Activated CD4-positive, alpha-beta T cell treated with anti-CD3 and anti-CD28 coated beads, Interleukin-2, amount 10 ng/mL, durations not matched to agents 7 days and 5 days (primary cell): Measurements from ENCODE around the gene KCNE1. TPM values are rescaled to one million over a fixed set of nuclear protein-coding genes. Genes with fewer than 3 reads are reported as not detected.

Experiments
- CTCF ChIA-PET: fragments of 350-600 bp; sonication (Branson Sonifier 250); formaldehyde crosslinking; loops from one replicate; lab custom pipeline; 2021; ENCODE audit warnings: antibody characterized with exemption; lab: Charles Lee
- POLR2A ChIA-PET: fragments of 350-600 bp; sonication (Branson Sonifier 250); formaldehyde crosslinking; loops from one replicate; lab custom pipeline; 2021; ENCODE audit warnings: antibody characterized with exemption; lab: Charles Lee
- DNase-seq: peaks from one replicate; pipeline ENCODE4 v3.0.0-alpha.2; 2020
- H3K27ac Mint-ChIP-seq: one replicate; pipeline ENCODE4 v1.8.0; 2021; ENCODE audit warnings: mild to moderate bottlenecking, moderate library complexity, mixed read lengths
- H3K27me3 Mint-ChIP-seq: one replicate; pipeline ENCODE4 v1.8.0; 2021; ENCODE audit warnings: mixed read lengths
- H3K36me3 Mint-ChIP-seq: one replicate; pipeline ENCODE4 v1.8.0; 2021; ENCODE audit warnings: low read depth, mixed read lengths
- H3K4me1 Mint-ChIP-seq: one replicate; pipeline ENCODE4 v1.8.0; 2021; ENCODE audit warnings: mixed read lengths
- H3K4me3 Mint-ChIP-seq: one replicate; pipeline ENCODE4 v1.8.0; 2021; ENCODE audit warnings: mild to moderate bottlenecking, moderate library complexity, mixed read lengths
- H3K9me3 Mint-ChIP-seq: one replicate; pipeline ENCODE4 v1.8.0; 2021; ENCODE audit warnings: mixed read lengths
- total RNA-seq, 2 experiments: library from RNA; stranded (reverse); gene quantifications; one replicate each; pipeline ENCODE4 v1.2.3, GENCODE V29; 2021

KCNE1 gene
- total RNA-seq, 2 experiments from 2014 or later = 0.19 to 0.27 TPM

DNA sequence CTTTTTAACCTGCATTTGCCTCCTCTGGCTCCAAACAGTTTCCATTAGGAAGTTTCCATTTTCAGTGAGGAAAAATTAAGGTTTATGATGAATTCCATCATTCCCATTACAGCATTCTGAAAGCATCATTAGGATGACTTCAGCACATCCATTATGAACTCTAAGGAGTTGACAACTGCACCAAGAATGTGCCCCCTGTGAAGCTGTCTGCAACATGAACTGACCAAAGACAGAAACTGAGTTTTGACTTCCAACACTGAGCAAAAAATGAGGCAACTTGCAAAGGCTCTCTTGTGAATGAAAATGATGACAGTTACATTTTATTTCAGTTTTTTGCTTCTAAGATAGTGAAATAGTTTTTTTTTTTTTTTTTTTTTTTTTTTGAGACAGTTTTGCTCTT lies 18.3 kb upstream of the KCNE1 start:
- CTCF ChIA-PET = no interaction called here
- Mint-ChIP-seq H3K9me3 (no peaks in the 10 kb centered on the region), H3K36me3 (no peaks in the 10 kb centered on the region), H3K4me1 (peaks cover 9% of the 10 kb centered on the region), H3K27ac (no peak overlapping the region), H3K27me3 (no peaks in the 10 kb centered on the region), H3K4me3 (no peak overlapping the region)
- POLR2A ChIA-PET = no interaction called here
- no peak for DNase-seq

DNA sequence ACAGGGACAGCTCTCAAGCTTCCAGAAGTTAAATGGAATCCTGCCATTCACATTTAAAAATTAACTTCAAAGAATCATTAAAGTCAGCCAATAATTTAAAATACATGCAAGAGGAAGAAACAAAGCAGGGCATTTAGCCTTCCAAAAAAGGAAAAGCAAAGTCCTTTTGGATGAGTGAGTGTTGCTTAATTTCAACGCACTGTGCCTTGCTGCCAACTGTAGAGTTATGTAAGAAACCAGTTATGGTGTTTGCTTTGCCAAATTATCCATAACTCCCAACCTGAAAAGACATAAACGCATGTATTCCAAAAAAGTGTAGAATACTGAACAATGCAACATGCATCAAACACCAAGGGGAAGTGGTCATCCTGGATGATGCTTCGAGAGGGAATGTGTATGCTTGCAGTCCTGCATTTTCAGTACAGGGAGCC lies 16.1 kb upstream of the KCNE1 start:
- Mint-ChIP-seq H3K4me3 (no peak overlapping the region), H3K27ac (no peak overlapping the region), H3K27me3 (no peaks in the 10 kb centered on the region), H3K36me3 (no peaks in the 10 kb centered on the region), H3K4me1 (peaks cover 9% of the 10 kb centered on the region), H3K9me3 (no peaks in the 10 kb centered on the region)
- CTCF ChIA-PET = no interaction called here
- POLR2A ChIA-PET = no interaction called here
- DNase-seq = no peak

- Mint-ChIP-seq H3K9me3 (no peaks in the 10 kb centered on the region), H3K36me3 (no peaks in the 10 kb centered on the region), H3K4me1 (peaks cover 9% of the 10 kb centered on the region), H3K27me3 (no peaks in the 10 kb centered on the region), H3K4me3 (peak overlapping the region; percentile 37), H3K27ac (peak overlapping the region; percentile 60)
- DNase-seq = no peak
- POLR2A ChIA-PET = interaction anchor here (0.6 kb wide), 1 partner anchor 28 kb away, joined by 3 read pairs; no protein-coding TSS in a partner anchor
- CTCF ChIA-PET = interaction anchor here (2.5 kb wide), 1 partner anchor 11 kb away, joined by 9 read pairs; no protein-coding TSS in a partner anchor
These were observed 14.7 kb upstream of the KCNE1 start for GRCh38 chr21:34526618-34527290.

GRCh38 chr21:34526241-34526617 lies 14.2 kb upstream of the KCNE1 start:
- CTCF ChIA-PET = interaction anchor here (0.5 to 2.5 kb wide), 2 partner anchors 11 to 1449 kb away, joined by 3 to 9 read pairs; no protein-coding TSS in a partner anchor
- peak overlapping the region; percentile 60 for H3K27ac Mint-ChIP-seq
- H3K9me3 Mint-ChIP-seq = no peaks in the 10 kb centered on the region
- POLR2A ChIA-PET = interaction anchor here (0.6 kb wide), 1 partner anchor 28 kb away, joined by 3 read pairs; no protein-coding TSS in a partner anchor
- DNase-seq = no peak
- H3K36me3 Mint-ChIP-seq = peaks cover 2% of the 10 kb centered on the region
- peak overlapping the region; percentile 37 for H3K4me3 Mint-ChIP-seq
- no peaks in the 10 kb centered on the region for H3K27me3 Mint-ChIP-seq
- H3K4me1 Mint-ChIP-seq = peaks cover 9% of the 10 kb centered on the region

GRCh38 chr21:34524646-34525601 lies 12.9 kb upstream of the KCNE1 start:
- peaks cover 2% of the 10 kb centered on the region for H3K36me3 Mint-ChIP-seq
- ChIA-PET CTCF (interaction anchor here (0.7 to 2.5 kb wide), 2 partner anchors 10 to 14 kb away, joined by 3 to 9 read pairs; no protein-coding TSS in a partner anchor), POLR2A (no interaction called here)
- no peak for DNase-seq
- no peak overlapping the region for H3K27ac Mint-ChIP-seq
- peaks cover 9% of the 10 kb centered on the region for H3K4me1 Mint-ChIP-seq
- H3K4me3 Mint-ChIP-seq = no peak overlapping the region
- H3K9me3 Mint-ChIP-seq = no peaks in the 10 kb centered on the region
- no peaks in the 10 kb centered on the region for H3K27me3 Mint-ChIP-seq

- ChIA-PET POLR2A (no interaction called here), CTCF (interaction anchor here (0.6 to 1.8 kb wide), 9 partner anchors 8 to 1647 kb away, joined by 3 to 5 read pairs (median 3); no protein-coding TSS in a partner anchor)
- no peak for DNase-seq
These were observed 11.1 kb upstream of the KCNE1 start for GRCh38 chr21:34523019-34523555.

DNA sequence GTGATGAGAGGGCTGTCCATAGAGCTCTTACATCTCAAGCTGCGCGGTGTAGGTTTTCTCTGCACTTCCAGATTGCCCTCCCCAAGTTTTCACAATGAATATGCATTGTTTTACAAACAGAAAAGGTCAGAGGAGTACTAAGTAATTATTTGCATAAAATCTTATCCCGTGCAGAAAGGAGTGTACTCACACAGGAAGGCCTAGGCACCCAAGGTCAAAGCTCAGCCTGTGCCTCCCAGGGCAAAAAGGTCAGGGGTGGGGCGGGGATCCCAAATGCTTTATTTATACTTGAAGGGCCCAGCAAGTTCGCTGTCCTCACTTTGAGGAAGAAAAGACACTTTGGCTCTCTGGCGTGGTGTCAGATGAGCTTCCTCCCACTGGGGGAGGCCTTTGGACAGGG lies 10.3 kb upstream of the KCNE1 start:
- no peak for DNase-seq
- H3K4me3 Mint-ChIP-seq = no peak overlapping the region
- peaks cover 18% of the 10 kb centered on the region for H3K4me1 Mint-ChIP-seq
- no peaks in the 10 kb centered on the region for H3K27me3 Mint-ChIP-seq
- CTCF ChIA-PET = interaction anchor here (0.5 to 1.8 kb wide), 5 partner anchors 8 to 840 kb away, joined by 3 to 5 read pairs (median 3); no protein-coding TSS in a partner anchor
- no peaks in the 10 kb centered on the region for H3K9me3 Mint-ChIP-seq
- H3K27ac Mint-ChIP-seq = no peak overlapping the region
- H3K36me3 Mint-ChIP-seq = peaks cover 2% of the 10 kb centered on the region
- POLR2A ChIA-PET = no interaction called here

More at GRCh38 chr21:34523019-34523555, 11.1 kb upstream of the KCNE1 start:
- no peak overlapping the region for H3K27ac Mint-ChIP-seq
- peaks cover 10% of the 10 kb centered on the region for H3K4me1 Mint-ChIP-seq
- peaks cover 2% of the 10 kb centered on the region for H3K36me3 Mint-ChIP-seq
- H3K27me3 Mint-ChIP-seq = no peaks in the 10 kb centered on the region
- no peaks in the 10 kb centered on the region for H3K9me3 Mint-ChIP-seq
- H3K4me3 Mint-ChIP-seq = no peak overlapping the region

GRCh38 chr21:34521561-34521960 lies 9.6 kb upstream of the KCNE1 start:
- Mint-ChIP-seq H3K36me3 (peaks cover 2% of the 10 kb centered on the region), H3K27ac (no peak overlapping the region), H3K9me3 (no peaks in the 10 kb centered on the region), H3K4me1 (peaks cover 19% of the 10 kb centered on the region), H3K27me3 (no peaks in the 10 kb centered on the region), H3K4me3 (no peak overlapping the region)
- CTCF ChIA-PET = interaction anchor here (0.5 to 1.8 kb wide), 3 partner anchors 11 to 839 kb away, joined by 3 to 4 read pairs (median 3); no protein-coding TSS in a partner anchor
- POLR2A ChIA-PET = no interaction called here
- DNase-seq = no peak

DNA sequence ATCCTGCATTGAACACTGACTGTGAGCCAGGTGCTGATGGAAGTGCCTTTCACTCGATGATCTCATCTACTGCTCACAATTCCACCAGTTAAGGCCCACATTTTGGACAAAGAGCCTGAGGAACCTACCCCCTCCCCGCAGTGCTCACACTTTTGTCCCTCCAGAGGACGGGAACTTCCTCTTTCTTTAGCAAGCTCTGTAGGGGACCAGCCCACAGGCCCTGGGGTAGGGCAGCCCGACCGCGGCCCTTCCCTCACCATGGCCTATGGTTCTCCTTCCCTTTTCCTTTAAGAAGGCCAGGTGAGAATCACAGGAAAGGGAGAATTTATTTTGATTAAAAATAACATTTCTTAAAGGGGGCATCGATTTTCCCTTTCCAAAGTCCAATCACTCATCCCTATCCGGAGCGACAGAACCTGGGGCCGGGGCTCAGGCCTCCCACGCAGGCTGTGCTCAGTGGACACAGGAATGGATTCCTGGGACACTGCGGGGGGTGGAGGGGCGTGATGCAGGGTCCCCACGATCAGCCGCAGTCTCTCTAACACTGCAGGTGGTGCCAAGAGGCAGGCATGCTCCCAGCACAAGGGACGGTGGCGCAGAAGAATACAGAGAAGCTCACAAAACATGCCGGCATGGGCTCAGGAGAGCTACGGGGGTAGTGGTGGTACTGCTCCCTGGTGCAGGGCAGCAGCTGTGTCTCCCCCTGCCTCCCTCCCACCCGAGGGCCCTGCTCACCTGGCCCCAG lies 8.9 kb upstream of the KCNE1 start:
- no peak overlapping the region for H3K27ac Mint-ChIP-seq
- ChIA-PET POLR2A (no interaction called here), CTCF (interaction anchor here (2.0 kb wide), 1 partner anchor 22 kb away, joined by 4 read pairs; no protein-coding TSS in a partner anchor)
- H3K9me3 Mint-ChIP-seq = no peaks in the 10 kb centered on the region
- H3K27me3 Mint-ChIP-seq = no peaks in the 10 kb centered on the region
- H3K4me1 Mint-ChIP-seq = peaks cover 15% of the 10 kb centered on the region
- H3K4me3 Mint-ChIP-seq = no peak overlapping the region
- H3K36me3 Mint-ChIP-seq = peaks cover 2% of the 10 kb centered on the region
- no peak for DNase-seq

DNA sequence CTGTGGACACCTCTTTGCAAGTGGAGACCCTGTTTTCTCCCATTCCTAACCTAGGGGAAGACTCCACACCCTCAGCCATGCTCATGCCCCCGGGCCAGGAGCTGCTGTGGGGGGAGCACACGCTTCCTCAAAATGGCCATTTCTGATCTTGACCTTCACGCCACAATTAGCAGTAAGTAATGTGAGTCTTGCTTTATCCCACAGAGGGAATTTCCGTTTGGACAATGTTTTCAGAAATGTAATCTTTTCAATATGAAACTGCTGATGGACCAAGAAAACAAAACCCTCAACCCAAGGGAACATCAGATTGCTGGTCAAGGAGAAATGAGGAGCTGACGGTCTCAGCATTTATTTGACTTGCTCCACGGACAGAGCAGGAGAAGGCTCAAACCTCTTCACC lies 8.3 kb upstream of the KCNE1 start:
- Mint-ChIP-seq H3K4me1 (peaks cover 15% of the 10 kb centered on the region), H3K4me3 (no peak overlapping the region), H3K36me3 (peaks cover 2% of the 10 kb centered on the region), H3K27me3 (no peaks in the 10 kb centered on the region), H3K9me3 (no peaks in the 10 kb centered on the region), H3K27ac (no peak overlapping the region)
- DNase-seq = no peak
- CTCF ChIA-PET = interaction anchor here (2.0 kb wide), 1 partner anchor 23 kb away, joined by 4 read pairs; no protein-coding TSS in a partner anchor
- POLR2A ChIA-PET = interaction anchor here (0.6 kb wide), 1 partner anchor 66 kb away, joined by 5 read pairs; no protein-coding TSS in a partner anchor

GRCh38 chr21:34519694-34520093 lies 7.7 kb upstream of the KCNE1 start:
- CTCF ChIA-PET = interaction anchor here (1.8 to 2.0 kb wide), 2 partner anchors 9 to 24 kb away, joined by 4 to 5 read pairs; no protein-coding TSS in a partner anchor
- no peak for DNase-seq
- no peak overlapping the region for H3K27ac Mint-ChIP-seq

More at GRCh38 chr21:34519694-34520093, 7.7 kb upstream of the KCNE1 start:
- no peaks in the 10 kb centered on the region for H3K9me3 Mint-ChIP-seq
- POLR2A ChIA-PET = interaction anchor here (0.6 kb wide), 1 partner anchor 67 kb away, joined by 5 read pairs; no protein-coding TSS in a partner anchor
- H3K4me1 Mint-ChIP-seq = peaks cover 15% of the 10 kb centered on the region
- H3K4me3 Mint-ChIP-seq = no peak overlapping the region
- H3K27me3 Mint-ChIP-seq = no peaks in the 10 kb centered on the region
- peaks cover 2% of the 10 kb centered on the region for H3K36me3 Mint-ChIP-seq
